GM19468 (cell line): ENCODE results near the gene MLLT10.

Source experiments
- ATAC-seq: cut with Tn5 transposase; IDR thresholded peaks from one replicate; pipeline ENCODE4 v1.9.1; 2021; ENCODE audit warnings: mild to moderate bottlenecking, moderate library complexity, moderate number of reproducible peaks; ENCODE audit not compliant: unreplicated experiment; ENCODE audit errors: extremely low read depth

MLLT10 gene

GRCh38 chr10:21721000-21721665 is 187.1 kb downstream of the MLLT10 start:
- ATAC-seq: no peak

GRCh38 chr10:21722209-21722608 is 188.2 kb downstream of the MLLT10 start:
- no peak for ATAC-seq

GRCh38 chr10:21724020-21724589 is 190.1 kb downstream of the MLLT10 start:
- no peak for ATAC-seq

GRCh38 chr10:21724687-21725367 is 190.8 kb downstream of the MLLT10 start:
- ATAC-seq: peak; percentile 57

- no peak for ATAC-seq
Observed at GRCh38 chr10:21726601-21727225, 192.7 kb downstream of the MLLT10 start.

GRCh38 chr10:21727452-21728168 is 193.6 kb downstream of the MLLT10 start:
- no peak for ATAC-seq

- ATAC-seq: no peak
Observed at GRCh38 chr10:21728618-21729017, 194.6 kb downstream of the MLLT10 start.

GRCh38 chr10:21732067-21732772 is 198.2 kb downstream of the MLLT10 start:
- peak; percentile 37 for ATAC-seq

- ATAC-seq: no peak
Observed at GRCh38 chr10:21733710-21734109, 199.7 kb downstream of the MLLT10 start.

GRCh38 chr10:21737106-21737505 is 203.1 kb downstream of the MLLT10 start:
- ATAC-seq: no peak

GRCh38 chr10:21740989-21741388 is 207.0 kb downstream of the MLLT10 start:
- ATAC-seq: no peak

GRCh38 chr10:21742740-21743412 is 208.8 kb downstream of the MLLT10 start:
- ATAC-seq: no peak

- ATAC-seq: no peak
Observed at GRCh38 chr10:21744223-21744622, 210.2 kb downstream of the MLLT10 start.

GRCh38 chr10:21746118-21746517 is 212.1 kb downstream of the MLLT10 start:
- ATAC-seq: no peak

GRCh38 chr10:21747809-21748208 is 213.8 kb downstream of the MLLT10 start:
- ATAC-seq: no peak

- no peak for ATAC-seq
Observed at GRCh38 chr10:21749788-21750187, 215.8 kb downstream of the MLLT10 start.

- no peak for ATAC-seq
Observed at GRCh38 chr10:21750424-21750823, 216.4 kb downstream of the MLLT10 start.

GRCh38 chr10:21751341-21752310 is 217.6 kb downstream of the MLLT10 start:
- ATAC-seq: no peak
